NCI-H446 treated with DMSO at 0.1 percent for 48 hours (cell line): ENCODE results near the gene INSC.
A peak's percentile ranks its signal among the peaks of the same experiment; 100 is the strongest.

ENCODE experiments used
- DNase-seq: peaks from one replicate; lab custom pipeline; 2025; lab: John Stamatoyannopoulos, UW

The INSC gene

GRCh38 chr11:15109602-15110001, 5.1 kb upstream of the INSC start:
- no peak for DNase-seq

- no peak for DNase-seq
These were observed 3.5 kb upstream of the INSC start for GRCh38 chr11:15111215-15111614.

GRCh38 chr11:15112131-15112541, 2.6 kb upstream of the INSC start:
- no peak for DNase-seq

- no peak for DNase-seq
These were observed 1.3 kb upstream of the INSC start for GRCh38 chr11:15113381-15113780.

GRCh38 chr11:15115686-15116085, 963 bp downstream of the INSC start:
- no peak for DNase-seq

GRCh38 chr11:15117751-15118150, 3.0 kb downstream of the INSC start:
- DNase-seq = no peak

GRCh38 chr11:15118431-15118830, 3.7 kb downstream of the INSC start:
- no peak for DNase-seq

GRCh38 chr11:15119352-15119751, 4.6 kb downstream of the INSC start:
- no peak for DNase-seq

- DNase-seq = no peak
These were observed 5.1 kb downstream of the INSC start for GRCh38 chr11:15119826-15120225.

GRCh38 chr11:15123849-15124248, 9.1 kb downstream of the INSC start:
- peak; percentile 29 for DNase-seq

- DNase-seq = no peak
These were observed 9.8 kb downstream of the INSC start for GRCh38 chr11:15124528-15124927.

- DNase-seq = no peak
These were observed 12.6 kb downstream of the INSC start for GRCh38 chr11:15127341-15127740.

- DNase-seq = no peak
These were observed 13.9 kb downstream of the INSC start for GRCh38 chr11:15128621-15129020.

GRCh38 chr11:15136166-15136565, 21.4 kb downstream of the INSC start:
- DNase-seq = no peak

GRCh38 chr11:15139096-15139770, 24.5 kb downstream of the INSC start:
- no peak for DNase-seq

GRCh38 chr11:15139958-15140659, 25.4 kb downstream of the INSC start:
- DNase-seq = no peak

- no peak for DNase-seq
These were observed 26.7 kb downstream of the INSC start for GRCh38 chr11:15141381-15141780.

- DNase-seq = no peak
These were observed 28.1 kb downstream of the INSC start for GRCh38 chr11:15142838-15143237.

GRCh38 chr11:15143855-15144254, 29.1 kb downstream of the INSC start:
- DNase-seq = no peak

GRCh38 chr11:15144347-15144746, 29.6 kb downstream of the INSC start:
- DNase-seq = no peak

GRCh38 chr11:15145151-15145550, 30.4 kb downstream of the INSC start:
- DNase-seq = no peak

- DNase-seq = no peak
These were observed 30.9 kb downstream of the INSC start for GRCh38 chr11:15145615-15146014.

GRCh38 chr11:15146271-15147003, 31.7 kb downstream of the INSC start:
- no peak for DNase-seq
